PFSK-1 (cell line): ENCODE measurements around the gene KIRREL3.

Experiments used
- FOXP2 ChIP-seq: optimal IDR thresholded peaks from 2 replicates; pipeline ENCODE3; 2011; ENCODE audit warnings: borderline replicate concordance, control low read depth, inconsistent platforms; ENCODE audit not compliant: insufficient read depth; ENCODE audit errors: extremely low read length, extremely low read depth
- POLR2AphosphoS5 ChIP-seq: IDR thresholded peaks from 2 replicates; pipeline ENCODE4 v1.6.1; 2012; ENCODE audit warnings: low read depth, mild to moderate bottlenecking, control low read depth, low read length, moderate library complexity
- SIN3A ChIP-seq: IDR thresholded peaks from 2 replicates; pipeline ENCODE4 v1.6.1; 2012; ENCODE audit warnings: mild to moderate bottlenecking, low read length, moderate library complexity, borderline replicate concordance; ENCODE audit not compliant: insufficient read depth
- TAF1 ChIP-seq: IDR thresholded peaks from 2 replicates; pipeline ENCODE4 v1.6.1; 2012; ENCODE audit warnings: low read length, control low read depth, borderline replicate concordance; ENCODE audit not compliant: insufficient read depth
- TF ChIP-seq, protein P1 (sequence below), 2 experiments: IDR thresholded peaks; 2 replicates each; pipeline versions ENCODE4 v1.6.1 to v1.8.0; 2011 to 2012; ENCODE audit warnings: low read depth in 2 of 2, low read length in 2 of 2, control low read depth in 1 of 2, inconsistent platforms in 1 of 2, mild to moderate bottlenecking in 1 of 2, moderate library complexity in 1 of 2; ENCODE audit not compliant: insufficient read depth in 1 of 2

The KIRREL3 gene

DNA sequence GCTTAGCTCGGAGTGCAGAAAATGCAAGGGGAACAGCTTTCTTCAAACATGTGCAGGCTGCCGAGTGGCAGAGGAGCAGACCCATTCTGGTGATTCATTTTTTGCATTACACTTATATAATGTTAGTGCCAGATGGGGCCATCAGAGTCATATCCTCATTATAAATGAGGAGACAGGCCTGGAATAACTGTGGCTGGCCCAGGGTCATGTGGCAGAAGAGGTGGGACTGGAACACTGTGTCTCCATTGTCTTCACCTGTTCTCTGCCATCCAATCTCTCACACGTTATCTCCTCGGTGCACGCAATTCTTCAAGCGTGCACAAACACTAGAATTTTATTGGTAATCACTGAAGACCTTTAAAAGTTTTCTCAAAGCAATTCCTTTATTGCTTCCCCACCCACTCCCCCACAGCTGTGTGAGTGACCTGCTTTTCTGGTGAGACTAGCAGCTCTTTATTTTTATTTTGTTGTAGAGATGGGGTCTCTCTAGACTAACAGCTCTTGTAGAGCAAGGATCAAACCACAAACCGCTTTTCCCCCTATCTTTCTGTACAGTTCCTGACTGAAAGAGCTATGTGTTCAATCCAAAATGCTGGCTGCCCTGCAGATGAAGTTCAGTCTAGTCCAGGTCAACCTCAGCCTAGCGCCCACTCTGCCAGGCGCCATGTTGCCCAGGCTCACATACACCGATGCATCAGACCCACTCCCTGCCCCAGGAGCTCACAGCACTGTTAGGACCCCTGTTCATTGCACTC lies 569.8 kb downstream of the KIRREL3 start:
- TF ChIP-seq TAF1 (no peak), FOXP2 (no peak), POLR2AphosphoS5 (no peak), SIN3A (no peak)
- TF ChIP-seq, protein P1, sequence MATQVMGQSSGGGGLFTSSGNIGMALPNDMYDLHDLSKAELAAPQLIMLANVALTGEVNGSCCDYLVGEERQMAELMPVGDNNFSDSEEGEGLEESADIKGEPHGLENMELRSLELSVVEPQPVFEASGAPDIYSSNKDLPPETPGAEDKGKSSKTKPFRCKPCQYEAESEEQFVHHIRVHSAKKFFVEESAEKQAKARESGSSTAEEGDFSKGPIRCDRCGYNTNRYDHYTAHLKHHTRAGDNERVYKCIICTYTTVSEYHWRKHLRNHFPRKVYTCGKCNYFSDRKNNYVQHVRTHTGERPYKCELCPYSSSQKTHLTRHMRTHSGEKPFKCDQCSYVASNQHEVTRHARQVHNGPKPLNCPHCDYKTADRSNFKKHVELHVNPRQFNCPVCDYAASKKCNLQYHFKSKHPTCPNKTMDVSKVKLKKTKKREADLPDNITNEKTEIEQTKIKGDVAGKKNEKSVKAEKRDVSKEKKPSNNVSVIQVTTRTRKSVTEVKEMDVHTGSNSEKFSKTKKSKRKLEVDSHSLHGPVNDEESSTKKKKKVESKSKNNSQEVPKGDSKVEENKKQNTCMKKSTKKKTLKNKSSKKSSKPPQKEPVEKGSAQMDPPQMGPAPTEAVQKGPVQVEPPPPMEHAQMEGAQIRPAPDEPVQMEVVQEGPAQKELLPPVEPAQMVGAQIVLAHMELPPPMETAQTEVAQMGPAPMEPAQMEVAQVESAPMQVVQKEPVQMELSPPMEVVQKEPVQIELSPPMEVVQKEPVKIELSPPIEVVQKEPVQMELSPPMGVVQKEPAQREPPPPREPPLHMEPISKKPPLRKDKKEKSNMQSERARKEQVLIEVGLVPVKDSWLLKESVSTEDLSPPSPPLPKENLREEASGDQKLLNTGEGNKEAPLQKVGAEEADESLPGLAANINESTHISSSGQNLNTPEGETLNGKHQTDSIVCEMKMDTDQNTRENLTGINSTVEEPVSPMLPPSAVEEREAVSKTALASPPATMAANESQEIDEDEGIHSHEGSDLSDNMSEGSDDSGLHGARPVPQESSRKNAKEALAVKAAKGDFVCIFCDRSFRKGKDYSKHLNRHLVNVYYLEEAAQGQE (IDR thresholded peaks at IDR 0.05; ENCODE audit: insufficient read depth in 1 of 2, low read depth in 2 of 2, low read length in 2 of 2), result no peak

- no peak for TF ChIP-seq FOXP2
Measured at GRCh38 chr11:126426820-126427749, 573.5 kb downstream of the KIRREL3 start.

GRCh38 chr11:126426106-126426505 lies 574.5 kb downstream of the KIRREL3 start:
- TF ChIP-seq POLR2AphosphoS5, result no peak
- TF ChIP-seq, protein P1 (IDR thresholded peaks at IDR 0.05; ENCODE audit: insufficient read depth in 1 of 2, low read depth in 2 of 2, low read length in 2 of 2), result no peak
- no peak for TF ChIP-seq FOXP2
- no peak for TF ChIP-seq TAF1
- TF ChIP-seq SIN3A, result no peak

- TF ChIP-seq TAF1 (no peak), POLR2AphosphoS5 (no peak), SIN3A (no peak), FOXP2 (no peak)
- TF ChIP-seq, protein P1 (IDR thresholded peaks at IDR 0.05; ENCODE audit: insufficient read depth in 1 of 2, low read depth in 2 of 2, low read length in 2 of 2), result no peak
Measured at GRCh38 chr11:126424471-126425039, 576.0 kb downstream of the KIRREL3 start.

GRCh38 chr11:126423743-126424142 lies 576.8 kb downstream of the KIRREL3 start:
- TF ChIP-seq POLR2AphosphoS5, result no peak
- no peak for TF ChIP-seq SIN3A
- TF ChIP-seq TAF1, result no peak
- TF ChIP-seq FOXP2, result no peak
- TF ChIP-seq, protein P1 (IDR thresholded peaks at IDR 0.05; ENCODE audit: insufficient read depth in 1 of 2, low read depth in 2 of 2, low read length in 2 of 2), result no peak
